Measurements from ENCODE around the gene NDUFS6.

DNA sequence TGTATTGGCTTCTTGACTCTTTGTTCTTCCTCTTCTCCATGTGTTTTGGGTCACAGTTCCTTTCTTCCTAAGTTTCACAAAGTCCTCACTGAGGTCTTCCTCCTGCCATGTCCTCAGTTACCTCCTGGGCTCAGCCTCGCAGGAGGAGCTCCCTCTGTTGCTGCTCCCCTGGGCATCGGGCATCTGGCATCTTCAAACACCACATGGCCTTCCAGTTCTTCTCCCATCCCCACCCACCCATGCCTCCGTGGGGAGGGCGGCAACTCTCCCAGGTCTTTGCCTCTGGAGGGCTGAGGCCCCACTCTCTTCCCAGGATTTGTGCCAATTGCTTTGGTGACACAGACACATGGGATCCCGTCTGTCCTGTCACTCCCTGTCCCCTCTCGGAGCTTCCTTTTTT is 24.4 kb upstream of the NDUFS6 start:
- TF ChIP-seq, protein P1, sequence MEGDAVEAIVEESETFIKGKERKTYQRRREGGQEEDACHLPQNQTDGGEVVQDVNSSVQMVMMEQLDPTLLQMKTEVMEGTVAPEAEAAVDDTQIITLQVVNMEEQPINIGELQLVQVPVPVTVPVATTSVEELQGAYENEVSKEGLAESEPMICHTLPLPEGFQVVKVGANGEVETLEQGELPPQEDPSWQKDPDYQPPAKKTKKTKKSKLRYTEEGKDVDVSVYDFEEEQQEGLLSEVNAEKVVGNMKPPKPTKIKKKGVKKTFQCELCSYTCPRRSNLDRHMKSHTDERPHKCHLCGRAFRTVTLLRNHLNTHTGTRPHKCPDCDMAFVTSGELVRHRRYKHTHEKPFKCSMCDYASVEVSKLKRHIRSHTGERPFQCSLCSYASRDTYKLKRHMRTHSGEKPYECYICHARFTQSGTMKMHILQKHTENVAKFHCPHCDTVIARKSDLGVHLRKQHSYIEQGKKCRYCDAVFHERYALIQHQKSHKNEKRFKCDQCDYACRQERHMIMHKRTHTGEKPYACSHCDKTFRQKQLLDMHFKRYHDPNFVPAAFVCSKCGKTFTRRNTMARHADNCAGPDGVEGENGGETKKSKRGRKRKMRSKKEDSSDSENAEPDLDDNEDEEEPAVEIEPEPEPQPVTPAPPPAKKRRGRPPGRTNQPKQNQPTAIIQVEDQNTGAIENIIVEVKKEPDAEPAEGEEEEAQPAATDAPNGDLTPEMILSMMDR (conservative IDR thresholded peaks at IDR 0.05; ENCODE audit: low read depth, low read length) = no peak
- TF ChIP-seq BHLHE40 (IDR thresholded peaks at IDR 0.05; ENCODE audit: low read depth, low read length) (no peak), POLR2A (IDR thresholded peaks at IDR 0.05; ENCODE audit: low read depth, low read length) (no peak), FOS (IDR thresholded peaks at IDR 0.05; ENCODE audit: low read depth, low read length) (no peak), CHD1 (IDR thresholded peaks at IDR 0.05; ENCODE audit: low read depth, low read length) (no peak)

All from IMR-90 (cell line).